ENCODE measurements around the gene EYA3. TPM values are rescaled to one million over a fixed set of nuclear protein-coding genes. Genes with fewer than 3 reads are reported as not detected.

EYA3 gene
- total RNA-seq, 4 donors from 2014 or later = 13.8 to 21.9 (median 15.8) TPM

GRCh38 chr1:28104866-28105467, 16.6 kb upstream of the EYA3 start:
- H3K4me3 ChIP-seq = peak overlapping the region in 3 of 4 donors; percentile 6 to 45 (median 10)
- TF ChIP-seq CTCF (IDR thresholded peaks at IDR 0.05) = no peak
- TF ChIP-seq POLR2A (IDR thresholded peaks at IDR 0.05) = no peak
- DNase-seq = no peak
- H3K4me1 ChIP-seq = peaks cover 0 to 10% (median 0%) of the 10 kb centered on the region in 3 donors
- H3K36me3 ChIP-seq = no peaks in the 10 kb centered on the region
- no peaks in the 10 kb centered on the region for H3K27me3 ChIP-seq
- peak overlapping the region in 2 of 4 donors; percentile 5 to 22 for H3K27ac ChIP-seq
- H3K9me3 ChIP-seq = no peaks in the 10 kb centered on the region
- 35 to 43% methylated on average over 6 to 9 of the region's 11 CpGs for WGBS, 2 donors
- intact Hi-C loops (cut with DNase I) = no loop called here

- Histone ChIP-seq H3K9me3 (no peaks in the 10 kb centered on the region), H3K36me3 (no peaks in the 10 kb centered on the region), H3K27me3 (no peaks in the 10 kb centered on the region), H3K4me3 (no peak overlapping the region), H3K4me1 (peaks cover 0 to 10% (median 0%) of the 10 kb centered on the region in 3 donors), H3K27ac (no peak overlapping the region)
- TF ChIP-seq POLR2A (IDR thresholded peaks at IDR 0.05) = no peak
- no peak for TF ChIP-seq CTCF (IDR thresholded peaks at IDR 0.05)
- 96 to 100% methylated on average over 1 of the region's 1 CpG for WGBS, 2 donors
- intact Hi-C loops (cut with DNase I) = no loop called here
- no peak for DNase-seq
Observed at GRCh38 chr1:28102189-28102588, 13.8 kb upstream of the EYA3 start.

- DNase-seq = no peak
- Histone ChIP-seq H3K36me3 (no peaks in the 10 kb centered on the region), H3K9me3 (no peaks in the 10 kb centered on the region), H3K27me3 (no peaks in the 10 kb centered on the region), H3K4me1 (no peaks in the 10 kb centered on the region), H3K4me3 (no peak overlapping the region), H3K27ac (no peak overlapping the region)
- no peak for TF ChIP-seq CTCF (IDR thresholded peaks at IDR 0.05)
- intact Hi-C loops (cut with DNase I) = no loop called here
- whole genome bisulfite sequencing, 2 donors = 81 to 100% methylated on average over 4 to 5 of the region's 5 CpGs
Observed at GRCh38 chr1:28099050-28099769, 10.8 kb upstream of the EYA3 start.

- no peak for TF ChIP-seq CTCF (IDR thresholded peaks at IDR 0.05)
- TF ChIP-seq POLR2A (IDR thresholded peaks at IDR 0.05) = no peak
- Histone ChIP-seq H3K27me3 (no peaks in the 10 kb centered on the region), H3K36me3 (no peaks in the 10 kb centered on the region), H3K9me3 (no peaks in the 10 kb centered on the region), H3K4me3 (no peak overlapping the region), H3K4me1 (no peaks in the 10 kb centered on the region), H3K27ac (no peak overlapping the region)
- 80% methylated on average over 4 of the region's 4 CpGs for WGBS, 2 donors
- intact Hi-C loops (cut with DNase I) = no loop called here
- no peak for DNase-seq
Observed at GRCh38 chr1:28097100-28097472, 8.7 kb upstream of the EYA3 start.

GRCh38 chr1:28096210-28097099, 8.0 kb upstream of the EYA3 start:
- intact Hi-C loops (cut with DNase I) = no loop called here
- Histone ChIP-seq H3K4me3 (no peak overlapping the region), H3K9me3 (no peaks in the 10 kb centered on the region), H3K4me1 (no peaks in the 10 kb centered on the region), H3K27ac (no peak overlapping the region), H3K36me3 (no peaks in the 10 kb centered on the region), H3K27me3 (no peaks in the 10 kb centered on the region)
- TF ChIP-seq CTCF (IDR thresholded peaks at IDR 0.05) = no peak
- TF ChIP-seq POLR2A (IDR thresholded peaks at IDR 0.05) = no peak
- DNase-seq = no peak
- WGBS, 2 donors = 85 to 87% methylated on average over 17 of the region's 17 CpGs

Data from esophagus squamous epithelium (tissue), 5 donors.